NCI-H146 (cell line): ENCODE results near the gene SLC6A12.
"Not testable (repeated sequence)": the region's sequence is repeated elsewhere in the genome, so short reads cannot be mapped to it uniquely, and the experiment has no call there.

Experiments
- DNase-seq: peaks from one replicate; lab custom pipeline; 2025; lab: John Stamatoyannopoulos, UW

Gene SLC6A12

GRCh38 chr12:214003-214741 lies at the start of gene SLC6A12:
Gene SLC6A12, minus strand, starts transcription at chr12:214157. Its CDS starts 4,171 bp downstream, at chr12:209986.
- DNase-seq, result no peak

- no peak for DNase-seq
Measured at GRCh38 chr12:263574-263973, 49.6 kb upstream of the SLC6A12 start.

GRCh38 chr12:262817-263216 lies 48.9 kb upstream of the SLC6A12 start, which contains the start of gene SLC6A13:
Gene SLC6A13, minus strand, starts transcription at chr12:262836. Its CDS starts 2,784 bp downstream, at chr12:260052.
- DNase-seq, result no peak

- no peak for DNase-seq
Measured at GRCh38 chr12:262113-262512, 48.2 kb upstream of the SLC6A12 start.

GRCh38 chr12:257521-258321 lies 43.8 kb upstream of the SLC6A12 start:
- DNase-seq, result no peak

GRCh38 chr12:256958-257357 lies 43.0 kb upstream of the SLC6A12 start:
- DNase-seq, result no peak

- no peak for DNase-seq
Measured at GRCh38 chr12:256225-256624, 42.3 kb upstream of the SLC6A12 start.

GRCh38 chr12:254912-255311 lies 41.0 kb upstream of the SLC6A12 start:
- no peak for DNase-seq

GRCh38 chr12:254039-254438 lies 40.1 kb upstream of the SLC6A12 start:
- DNase-seq, result no peak

- DNase-seq, result no peak
Measured at GRCh38 chr12:253116-253831, 39.3 kb upstream of the SLC6A12 start.

GRCh38 chr12:252636-253035 lies 38.7 kb upstream of the SLC6A12 start:
- DNase-seq, result peak; percentile 34

GRCh38 chr12:247271-247670 lies 33.3 kb upstream of the SLC6A12 start:
- DNase-seq, result no peak

GRCh38 chr12:243381-243780 lies 29.4 kb upstream of the SLC6A12 start:
- DNase-seq, result no peak

- no peak for DNase-seq
Measured at GRCh38 chr12:242496-242895, 28.5 kb upstream of the SLC6A12 start.

GRCh38 chr12:241266-241665 lies 27.3 kb upstream of the SLC6A12 start:
- no peak for DNase-seq

- no peak for DNase-seq
Measured at GRCh38 chr12:240566-240965, 26.6 kb upstream of the SLC6A12 start.

GRCh38 chr12:238736-239398 lies 24.9 kb upstream of the SLC6A12 start:
- DNase-seq, result no peak

- no peak for DNase-seq
Measured at GRCh38 chr12:238116-238515, 24.2 kb upstream of the SLC6A12 start.

GRCh38 chr12:237026-237815 lies 23.3 kb upstream of the SLC6A12 start:
- no peak for DNase-seq

GRCh38 chr12:236445-236844 lies 22.5 kb upstream of the SLC6A12 start:
- no peak for DNase-seq

GRCh38 chr12:235967-236366 lies 22.0 kb upstream of the SLC6A12 start:
- not testable (repeated sequence) for DNase-seq
